Endometrial microvascular endothelial cells (primary cell): Measurements from ENCODE around the gene ARID1A. TPM values are rescaled to one million over a fixed set of nuclear protein-coding genes. Genes with fewer than 3 reads are reported as not detected.

ENCODE experiments used
- in situ Hi-C: cut with HindIII; loops from 2 replicates; pipeline ENCODE4 v1.10.0; 2017; ENCODE audit warnings: low sequenced_read_pairs, low pct_unique_long_range_greater_than_20kb; ENCODE audit errors: inconsistent ontology term
- total RNA-seq: library from RNA; depleted of rRNA; stranded (reverse); fragments of >200 nt; gene quantifications from one replicate; pipeline ENCODE4 v1.2.3, GENCODE V29; 2015; ENCODE audit errors: inconsistent ontology term

The ARID1A gene
- total RNA-seq, 1 donor from 2014 or later, result 28.4 TPM

- in situ Hi-C loops, result no loop called here
Measured at GRCh38 chr1:26831059-26831458, 135.2 kb downstream of the ARID1A start.

Other genes with a start within 250 kb of the ARID1A start
- 460 TPM for gene HMGN2, start 223.6 kb upstream of the ARID1A start, total RNA-seq
- gene RPS6KA1, start 166.3 kb upstream of the ARID1A start, total RNA-seq, result 31.8 TPM
- 4.9 TPM for gene PIGV, start 91.9 kb downstream of the ARID1A start, total RNA-seq
- 15.5 TPM for gene ZDHHC18, start 130.7 kb downstream of the ARID1A start, total RNA-seq
- 3.1 TPM for gene SFN, start 167.1 kb downstream of the ARID1A start, total RNA-seq
- 9.0 TPM for gene GPN2, start 194.3 kb downstream of the ARID1A start, total RNA-seq
- 12.4 TPM for gene GPATCH3, start 204.5 kb downstream of the ARID1A start, total RNA-seq
- gene NR0B2, start 218.0 kb downstream of the ARID1A start, total RNA-seq, result not detected
- gene NUDC, start 225.7 kb downstream of the ARID1A start, total RNA-seq, result 84.0 TPM